ENCODE results near the gene PDE4B. TPM values are rescaled to one million over a fixed set of nuclear protein-coding genes. Genes with fewer than 3 reads are reported as not detected.

Gene PDE4B
- total RNA-seq, 1 experiment from 2014 or later, result not detected

GRCh38 chr1:66413136-66413837 lies 620.6 kb downstream of the PDE4B start:
- ChIA-PET POLR2A (no interaction called here), CTCF (no interaction called here)
- H3K27me3 Mint-ChIP-seq (ENCODE audit: insufficient read depth, unreplicated experiment), result peaks cover 7% of the 10 kb centered on the region
- H3K9me3 Mint-ChIP-seq (ENCODE audit: unreplicated experiment), result peaks cover 18% of the 10 kb centered on the region
- no peaks in the 10 kb centered on the region for H3K36me3 Mint-ChIP-seq (ENCODE audit: insufficient read depth, unreplicated experiment)
- no peaks in the 10 kb centered on the region for H3K27me3 ChIP-seq (replicated peaks; ENCODE audit: control insufficient read depth, insufficient read depth, low read length)
- no peaks in the 10 kb centered on the region for H3K9me3 ChIP-seq
- TF ChIP-seq CTCF (IDR thresholded peaks at IDR 0.05; ENCODE audit: insufficient read depth in 1 of 2, low read depth in 1 of 2, low read length in 1 of 2, severe bottlenecking in 1 of 2, unreplicated experiment in 1 of 2), result no peak
- DNase-seq, result no peak
- no peaks in the 10 kb centered on the region for H3K4me1 ChIP-seq
- no TSS peak for BruUV-seq (replicated peaks)
- H3K36me3 ChIP-seq (ENCODE audit: control insufficient read depth, insufficient read depth, low read length), result no peaks in the 10 kb centered on the region
- no peak overlapping the region for H3K4me3 Mint-ChIP-seq (ENCODE audit: unreplicated experiment)
- H3K4me1 Mint-ChIP-seq (ENCODE audit: low read depth, unreplicated experiment), result no peaks in the 10 kb centered on the region
- intact Hi-C loops (cut with micrococcal nuclease; ENCODE audit: unreplicated experiment), result no loop called here
- no peak overlapping the region for H3K4me3 ChIP-seq (ENCODE audit: low read depth, low read length)
- no peak overlapping the region for H3K27ac Mint-ChIP-seq (ENCODE audit: unreplicated experiment)

- no peak overlapping the region for H3K4me3 Mint-ChIP-seq (ENCODE audit: unreplicated experiment)
- no peaks in the 10 kb centered on the region for H3K4me1 Mint-ChIP-seq (ENCODE audit: low read depth, unreplicated experiment)
- Histone ChIP-seq H3K9me3 (no peaks in the 10 kb centered on the region), H3K4me3 (ENCODE audit: low read depth, low read length) (no peak overlapping the region), H3K4me1 (no peaks in the 10 kb centered on the region), H3K27me3 (replicated peaks; ENCODE audit: control insufficient read depth, insufficient read depth, low read length) (no peaks in the 10 kb centered on the region), H3K36me3 (ENCODE audit: control insufficient read depth, insufficient read depth, low read length) (no peaks in the 10 kb centered on the region)
- TF ChIP-seq CTCF (IDR thresholded peaks at IDR 0.05; ENCODE audit: insufficient read depth in 1 of 2, low read depth in 1 of 2, low read length in 1 of 2, severe bottlenecking in 1 of 2, unreplicated experiment in 1 of 2), result no peak
- no peak overlapping the region for H3K27ac Mint-ChIP-seq (ENCODE audit: unreplicated experiment)
- no peaks in the 10 kb centered on the region for H3K36me3 Mint-ChIP-seq (ENCODE audit: insufficient read depth, unreplicated experiment)
- peaks cover 23% of the 10 kb centered on the region for H3K9me3 Mint-ChIP-seq (ENCODE audit: unreplicated experiment)
- intact Hi-C loops (cut with micrococcal nuclease; ENCODE audit: unreplicated experiment), result no loop called here
- BruUV-seq (replicated peaks), result no TSS peak
- ChIA-PET POLR2A (no interaction called here), CTCF (no interaction called here)
- H3K27me3 Mint-ChIP-seq (ENCODE audit: insufficient read depth, unreplicated experiment), result peaks cover 7% of the 10 kb centered on the region
- no peak for DNase-seq
These were observed 621.1 kb downstream of the PDE4B start for GRCh38 chr1:66413838-66414175.

- Histone ChIP-seq H3K4me1 (no peaks in the 10 kb centered on the region), H3K9me3 (no peaks in the 10 kb centered on the region), H3K27me3 (replicated peaks; ENCODE audit: control insufficient read depth, insufficient read depth, low read length) (no peaks in the 10 kb centered on the region), H3K4me3 (ENCODE audit: low read depth, low read length) (no peak overlapping the region), H3K36me3 (ENCODE audit: control insufficient read depth, insufficient read depth, low read length) (no peaks in the 10 kb centered on the region)
- no peaks in the 10 kb centered on the region for H3K36me3 Mint-ChIP-seq (ENCODE audit: insufficient read depth, unreplicated experiment)
- ChIA-PET POLR2A (no interaction called here), CTCF (no interaction called here)
- no peak for TF ChIP-seq CTCF (IDR thresholded peaks at IDR 0.05; ENCODE audit: insufficient read depth in 1 of 2, low read depth in 1 of 2, low read length in 1 of 2, severe bottlenecking in 1 of 2, unreplicated experiment in 1 of 2)
- intact Hi-C loops (cut with micrococcal nuclease; ENCODE audit: unreplicated experiment), result no loop called here
- peaks cover 30% of the 10 kb centered on the region for H3K9me3 Mint-ChIP-seq (ENCODE audit: unreplicated experiment)
- H3K27me3 Mint-ChIP-seq (ENCODE audit: insufficient read depth, unreplicated experiment), result no peaks in the 10 kb centered on the region
- no TSS peak for BruUV-seq (replicated peaks)
- no peaks in the 10 kb centered on the region for H3K4me1 Mint-ChIP-seq (ENCODE audit: low read depth, unreplicated experiment)
- H3K27ac Mint-ChIP-seq (ENCODE audit: unreplicated experiment), result no peak overlapping the region
- H3K4me3 Mint-ChIP-seq (ENCODE audit: unreplicated experiment), result no peak overlapping the region
- no peak for DNase-seq
These were observed 622.6 kb downstream of the PDE4B start for GRCh38 chr1:66415281-66415680.
